ENCODE results near the gene TMEM45B. TPM values are rescaled to one million over a fixed set of nuclear protein-coding genes. Genes with fewer than 3 reads are reported as not detected.
"Not testable (repeated sequence)": the region's sequence is repeated elsewhere in the genome, so short reads cannot be mapped to it uniquely, and the experiment has no call there.

The TMEM45B gene
- total RNA-seq: under 1 TPM; 0.44 to 0.58 TPM
- 1.6 TPM for polyA plus RNA-seq

GRCh38 chr11:129815596-129816461 is at the start of gene TMEM45B:
TMEM45B (plus strand) TSS chr11:129815848; CDS start chr11:129852483, 36,635 bp downstream.
- peaks cover 27 to 41% (median 33%) of the 10 kb centered on the region in 3 donors for H3K4me1 Mint-ChIP-seq
- Histone ChIP-seq H3K27me3 (ENCODE audit: insufficient read depth, low read length, poor library complexity, severe bottlenecking) (no peaks in the 10 kb centered on the region), H3K4me1 (ENCODE audit: insufficient read depth, low read length) (peaks cover 21% of the 10 kb centered on the region), H3K36me3 (ENCODE audit: insufficient read depth, low read length) (no peaks in the 10 kb centered on the region), H3K4me3 (ENCODE audit: low read length) (peak within 1 kb of the TSS; percentile 34), H3K9me3 (ENCODE audit: low read length) (no peaks in the 10 kb centered on the region), H3K27ac (ENCODE audit: low read depth, low read length) (no peak within 1 kb of the TSS)
- DNase-seq: peak in 2 of 5 donors; percentile 3 to 35
- ChIA-PET CTCF (no interaction called here), POLR2A (interaction anchor here (0.7 to 3.7 kb wide), 3 partner anchors 38 to 186 kb away, joined by 6 to 16 read pairs (median 7); partner anchors contain the start of gene PRDM10)
- H3K36me3 Mint-ChIP-seq: no peaks in the 10 kb centered on the region
- H3K27me3 Mint-ChIP-seq: peaks cover 27 to 62% of the 10 kb centered on the region in 2 donors
- peaks cover 0 to 15% (median 10%) of the 10 kb centered on the region in 5 donors for H3K9me3 Mint-ChIP-seq
- peak within 1 kb of the TSS in 7 of 8 donors; percentile 63 to 87 (median 75) for H3K27ac Mint-ChIP-seq
- peak within 1 kb of the TSS; percentile 73 to 88 (median 79) for H3K4me3 Mint-ChIP-seq

GRCh38 chr11:129766898-129767604 is 48.6 kb upstream of the TMEM45B start:
- Mint-ChIP-seq H3K4me1 (peaks cover 0 to 6% (median 3%) of the 10 kb centered on the region in 3 donors), H3K4me3 (no peak overlapping the region), H3K27ac (no peak overlapping the region), H3K9me3 (peaks cover 8 to 15% (median 12%) of the 10 kb centered on the region in 5 donors), H3K36me3 (peaks cover 0 to 3% (median 0%) of the 10 kb centered on the region in 3 donors), H3K27me3 (peaks cover 12 to 32% of the 10 kb centered on the region in 2 donors)
- Histone ChIP-seq H3K36me3 (ENCODE audit: insufficient read depth, low read length) (no peaks in the 10 kb centered on the region), H3K27ac (ENCODE audit: low read depth, low read length) (no peak overlapping the region), H3K27me3 (ENCODE audit: insufficient read depth, low read length, poor library complexity, severe bottlenecking) (no peaks in the 10 kb centered on the region), H3K9me3 (ENCODE audit: low read length) (no peaks in the 10 kb centered on the region), H3K4me1 (ENCODE audit: insufficient read depth, low read length) (no peaks in the 10 kb centered on the region), H3K4me3 (ENCODE audit: low read length) (no peak overlapping the region)
- ChIA-PET CTCF (interaction anchor here (0.7 to 1.1 kb wide), 2 partner anchors 95 to 365 kb away, joined by 3 read pairs; no protein-coding TSS in a partner anchor), POLR2A (interaction anchor here (0.6 kb wide), 1 partner anchor 45 kb away, joined by 4 read pairs; no protein-coding TSS in a partner anchor)
- DNase-seq: peak in 2 of 5 donors; percentile 4 to 25

- CTCF ChIA-PET: no interaction called here
- Mint-ChIP-seq H3K9me3 (peaks cover 8 to 15% (median 12%) of the 10 kb centered on the region in 5 donors), H3K27me3 (peaks cover 8 to 29% of the 10 kb centered on the region in 2 donors), H3K36me3 (peaks cover 0 to 3% (median 0%) of the 10 kb centered on the region in 3 donors), H3K27ac (no peak overlapping the region), H3K4me1 (peaks cover 0 to 6% (median 3%) of the 10 kb centered on the region in 3 donors), H3K4me3 (no peak overlapping the region)
- Histone ChIP-seq H3K4me3 (ENCODE audit: low read length) (no peak overlapping the region), H3K9me3 (ENCODE audit: low read length) (no peaks in the 10 kb centered on the region), H3K36me3 (ENCODE audit: insufficient read depth, low read length) (no peaks in the 10 kb centered on the region), H3K27ac (ENCODE audit: low read depth, low read length) (no peak overlapping the region), H3K4me1 (ENCODE audit: insufficient read depth, low read length) (no peaks in the 10 kb centered on the region), H3K27me3 (ENCODE audit: insufficient read depth, low read length, poor library complexity, severe bottlenecking) (no peaks in the 10 kb centered on the region)
- POLR2A ChIA-PET: interaction anchor here (0.6 kb wide), 1 partner anchor 44 kb away, joined by 4 read pairs; no protein-coding TSS in a partner anchor
- no peak for DNase-seq
Observed at GRCh38 chr11:129767827-129768226, 47.8 kb upstream of the TMEM45B start.

- Histone ChIP-seq H3K27ac (ENCODE audit: low read depth, low read length) (no peak overlapping the region), H3K9me3 (ENCODE audit: low read length) (no peaks in the 10 kb centered on the region), H3K4me3 (ENCODE audit: low read length) (no peak overlapping the region), H3K36me3 (ENCODE audit: insufficient read depth, low read length) (no peaks in the 10 kb centered on the region), H3K27me3 (ENCODE audit: insufficient read depth, low read length, poor library complexity, severe bottlenecking) (no peaks in the 10 kb centered on the region), H3K4me1 (ENCODE audit: insufficient read depth, low read length) (no peaks in the 10 kb centered on the region)
- CTCF ChIA-PET: no interaction called here
- Mint-ChIP-seq H3K27me3 (peaks cover 6 to 25% of the 10 kb centered on the region in 2 donors), H3K4me3 (no peak overlapping the region), H3K36me3 (peaks cover 0 to 3% (median 0%) of the 10 kb centered on the region in 3 donors), H3K9me3 (peaks cover 8 to 15% (median 12%) of the 10 kb centered on the region in 5 donors), H3K27ac (no peak overlapping the region), H3K4me1 (peaks cover 0 to 6% (median 3%) of the 10 kb centered on the region in 3 donors)
- DNase-seq: no peak
- POLR2A ChIA-PET: no interaction called here
Observed at GRCh38 chr11:129768356-129768755, 47.3 kb upstream of the TMEM45B start.

GRCh38 chr11:129769059-129769458 is 46.6 kb upstream of the TMEM45B start:
- Mint-ChIP-seq H3K27me3 (peaks cover 12 to 20% of the 10 kb centered on the region in 2 donors), H3K27ac (no peak overlapping the region), H3K9me3 (peaks cover 8 to 15% (median 12%) of the 10 kb centered on the region in 5 donors), H3K36me3 (peaks cover 0 to 3% (median 0%) of the 10 kb centered on the region in 3 donors), H3K4me1 (peaks cover 0 to 6% (median 3%) of the 10 kb centered on the region in 3 donors), H3K4me3 (no peak overlapping the region)
- H3K27ac ChIP-seq (ENCODE audit: low read depth, low read length): no peak overlapping the region
- DNase-seq: no peak
- no peaks in the 10 kb centered on the region for H3K4me1 ChIP-seq (ENCODE audit: insufficient read depth, low read length)
- ChIA-PET CTCF (no interaction called here), POLR2A (no interaction called here)
- H3K4me3 ChIP-seq (ENCODE audit: low read length): no peak overlapping the region
- no peaks in the 10 kb centered on the region for H3K36me3 ChIP-seq (ENCODE audit: insufficient read depth, low read length)
- no peaks in the 10 kb centered on the region for H3K9me3 ChIP-seq (ENCODE audit: low read length)
- H3K27me3 ChIP-seq (ENCODE audit: insufficient read depth, low read length, poor library complexity, severe bottlenecking): no peaks in the 10 kb centered on the region

- Histone ChIP-seq H3K9me3 (ENCODE audit: low read length) (no peaks in the 10 kb centered on the region), H3K4me3 (ENCODE audit: low read length) (no peak overlapping the region), H3K36me3 (ENCODE audit: insufficient read depth, low read length) (no peaks in the 10 kb centered on the region), H3K27ac (ENCODE audit: low read depth, low read length) (no peak overlapping the region), H3K27me3 (ENCODE audit: insufficient read depth, low read length, poor library complexity, severe bottlenecking) (no peaks in the 10 kb centered on the region), H3K4me1 (ENCODE audit: insufficient read depth, low read length) (no peaks in the 10 kb centered on the region)
- DNase-seq: no peak
- Mint-ChIP-seq H3K27ac (no peak overlapping the region), H3K27me3 (peaks cover 9 to 10% of the 10 kb centered on the region in 2 donors), H3K9me3 (peaks cover 8 to 15% (median 12%) of the 10 kb centered on the region in 5 donors), H3K4me1 (peaks cover 0 to 6% (median 3%) of the 10 kb centered on the region in 3 donors), H3K36me3 (peaks cover 0 to 3% (median 0%) of the 10 kb centered on the region in 3 donors), H3K4me3 (no peak overlapping the region)
- ChIA-PET POLR2A (no interaction called here), CTCF (no interaction called here)
Observed at GRCh38 chr11:129770993-129771392, 44.7 kb upstream of the TMEM45B start.

GRCh38 chr11:129771456-129771855 is 44.2 kb upstream of the TMEM45B start:
- H3K36me3 Mint-ChIP-seq; H3K4me3 Mint-ChIP-seq; H3K27me3 Mint-ChIP-seq; CTCF ChIA-PET; POLR2A ChIA-PET; H3K4me3 ChIP-seq (ENCODE audit: low read length); H3K9me3 ChIP-seq (ENCODE audit: low read length); H3K4me1 ChIP-seq (ENCODE audit: insufficient read depth, low read length); H3K27ac ChIP-seq (ENCODE audit: low read depth, low read length); H3K4me1 Mint-ChIP-seq; H3K27ac Mint-ChIP-seq; H3K27me3 ChIP-seq (ENCODE audit: insufficient read depth, low read length, poor library complexity, severe bottlenecking); DNase-seq; H3K36me3 ChIP-seq (ENCODE audit: insufficient read depth, low read length): not testable (repeated sequence)
- H3K9me3 Mint-ChIP-seq: peaks cover 8 to 15% (median 12%) of the 10 kb centered on the region in 5 donors

Measured in CD8-positive, alpha-beta memory T cell (primary cell).